Embryonic facial prominence (tissue), 1 donor: Measurements from ENCODE around the gene ATP8A2.
"Not testable (repeated sequence)": the region's sequence is repeated elsewhere in the genome, so short reads cannot be mapped to it uniquely, and the experiment has no call there.

ENCODE experiments used
- DNase-seq: peaks from one replicate; pipeline ENCODE4 v3.0.0-alpha.2; 2016; ENCODE audit errors: extremely low spot score

Gene ATP8A2

GRCh38 chr13:25463496-25463895, 91.7 kb downstream of the ATP8A2 start:
- DNase-seq, result no peak

- no peak for DNase-seq
Measured at GRCh38 chr13:25466880-25467279, 95.1 kb downstream of the ATP8A2 start.

- DNase-seq, result no peak
Measured at GRCh38 chr13:25468325-25469168, 96.8 kb downstream of the ATP8A2 start.

GRCh38 chr13:25469169-25469525, 97.4 kb downstream of the ATP8A2 start:
- DNase-seq, result no peak

GRCh38 chr13:25473864-25474263, 102.1 kb downstream of the ATP8A2 start:
- no peak for DNase-seq

GRCh38 chr13:25478186-25478585, 106.4 kb downstream of the ATP8A2 start:
- no peak for DNase-seq

- no peak for DNase-seq
Measured at GRCh38 chr13:25489238-25489637, 117.5 kb downstream of the ATP8A2 start.

- DNase-seq, result no peak
Measured at GRCh38 chr13:25490236-25490635, 118.5 kb downstream of the ATP8A2 start.

- no peak for DNase-seq
Measured at GRCh38 chr13:25493931-25494640, 122.3 kb downstream of the ATP8A2 start.

GRCh38 chr13:25494698-25495411, 123.1 kb downstream of the ATP8A2 start:
- no peak for DNase-seq

- no peak for DNase-seq
Measured at GRCh38 chr13:25501231-25501630, 129.5 kb downstream of the ATP8A2 start.

GRCh38 chr13:25502031-25502430, 130.3 kb downstream of the ATP8A2 start:
- no peak for DNase-seq

GRCh38 chr13:25502551-25502950, 130.8 kb downstream of the ATP8A2 start:
- no peak for DNase-seq

- DNase-seq, result no peak
Measured at GRCh38 chr13:25503856-25504255, 132.1 kb downstream of the ATP8A2 start.

GRCh38 chr13:25507841-25508240, 136.1 kb downstream of the ATP8A2 start:
- no peak for DNase-seq

GRCh38 chr13:25513060-25513459, 141.3 kb downstream of the ATP8A2 start:
- not testable (repeated sequence) for DNase-seq

GRCh38 chr13:25518441-25518840, 146.7 kb downstream of the ATP8A2 start:
- no peak for DNase-seq

- DNase-seq, result no peak
Measured at GRCh38 chr13:25525884-25526283, 154.1 kb downstream of the ATP8A2 start.

- no peak for DNase-seq
Measured at GRCh38 chr13:25528266-25528665, 156.5 kb downstream of the ATP8A2 start.

GRCh38 chr13:25529425-25529824, 157.7 kb downstream of the ATP8A2 start:
- no peak for DNase-seq

- no peak for DNase-seq
Measured at GRCh38 chr13:25538276-25538675, 166.5 kb downstream of the ATP8A2 start.

- DNase-seq, result no peak
Measured at GRCh38 chr13:25541434-25542123, 169.8 kb downstream of the ATP8A2 start.
